ENCODE measurements around the gene FBL.

The FBL gene

GRCh38 chr19:39829702-39830275 is 16.4 kb downstream of the FBL start:
- Mint-ChIP-seq H3K9me3 (no peaks in the 10 kb centered on the region), H3K4me1 (peaks cover 24% of the 10 kb centered on the region), H3K27ac (no peak overlapping the region), H3K4me3 (no peak overlapping the region), H3K27me3 (no peaks in the 10 kb centered on the region), H3K36me3 (peaks cover 27% of the 10 kb centered on the region)
- ATAC-seq (ENCODE audit: low read depth) (no peak), DNase-seq (ENCODE audit: low spot score in 2 of 2) (no peak)

DNA sequence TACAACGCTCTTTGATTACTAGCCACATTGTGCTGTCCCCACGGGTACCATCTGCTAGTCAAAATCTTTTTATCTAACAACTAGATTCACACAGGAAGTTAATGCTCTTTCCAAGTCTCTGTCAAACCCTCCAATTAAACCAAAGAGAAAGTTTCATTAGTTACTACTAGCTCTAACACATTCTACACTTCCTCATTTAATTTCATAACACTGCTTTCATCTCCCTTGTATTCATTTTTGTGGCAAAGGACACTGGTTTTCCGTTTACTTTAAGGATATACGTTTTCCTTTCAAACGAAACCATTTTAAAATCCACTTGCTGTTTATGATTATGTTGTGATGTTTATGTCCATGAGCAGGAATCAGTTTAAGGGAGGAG is 17.5 kb downstream of the FBL start:
- Mint-ChIP-seq H3K36me3 (peaks cover 23% of the 10 kb centered on the region), H3K27me3 (no peaks in the 10 kb centered on the region), H3K27ac (peak overlapping the region; percentile 76), H3K4me1 (peaks cover 18% of the 10 kb centered on the region), H3K4me3 (peak overlapping the region; percentile 60), H3K9me3 (no peaks in the 10 kb centered on the region)
- DNase-seq (ENCODE audit: low spot score in 2 of 2) (no peak), ATAC-seq (ENCODE audit: low read depth) (no peak)

- DNase-seq (ENCODE audit: low spot score in 2 of 2) (no peak), ATAC-seq (ENCODE audit: low read depth) (peak; percentile 9)
- Mint-ChIP-seq H3K27me3 (no peaks in the 10 kb centered on the region), H3K9me3 (no peaks in the 10 kb centered on the region), H3K4me3 (peak overlapping the region; percentile 60), H3K4me1 (peaks cover 18% of the 10 kb centered on the region), H3K36me3 (peaks cover 23% of the 10 kb centered on the region), H3K27ac (peak overlapping the region; percentile 76)
Observed at GRCh38 chr19:39828015-39828653, 18.0 kb downstream of the FBL start.

- no peak overlapping the region for H3K4me3 Mint-ChIP-seq
- no peaks in the 10 kb centered on the region for H3K27me3 Mint-ChIP-seq
- H3K4me1 Mint-ChIP-seq: peaks cover 9% of the 10 kb centered on the region
- DNase-seq (ENCODE audit: low spot score in 2 of 2) (no peak), ATAC-seq (ENCODE audit: low read depth) (no peak)
- peaks cover 23% of the 10 kb centered on the region for H3K36me3 Mint-ChIP-seq
- no peak overlapping the region for H3K27ac Mint-ChIP-seq
- H3K9me3 Mint-ChIP-seq: no peaks in the 10 kb centered on the region
Observed at GRCh38 chr19:39827216-39827615, 19.0 kb downstream of the FBL start.

GRCh38 chr19:39826311-39826945 is 19.8 kb downstream of the FBL start:
- ATAC-seq (ENCODE audit: low read depth): no peak
- H3K4me1 Mint-ChIP-seq: peaks cover 4% of the 10 kb centered on the region
- DNase-seq (ENCODE audit: low spot score in 2 of 2): no peak
- H3K4me3 Mint-ChIP-seq: no peak overlapping the region
- H3K36me3 Mint-ChIP-seq: peaks cover 22% of the 10 kb centered on the region
- H3K9me3 Mint-ChIP-seq: no peaks in the 10 kb centered on the region
- H3K27me3 Mint-ChIP-seq: no peaks in the 10 kb centered on the region
- H3K27ac Mint-ChIP-seq: no peak overlapping the region

DNA sequence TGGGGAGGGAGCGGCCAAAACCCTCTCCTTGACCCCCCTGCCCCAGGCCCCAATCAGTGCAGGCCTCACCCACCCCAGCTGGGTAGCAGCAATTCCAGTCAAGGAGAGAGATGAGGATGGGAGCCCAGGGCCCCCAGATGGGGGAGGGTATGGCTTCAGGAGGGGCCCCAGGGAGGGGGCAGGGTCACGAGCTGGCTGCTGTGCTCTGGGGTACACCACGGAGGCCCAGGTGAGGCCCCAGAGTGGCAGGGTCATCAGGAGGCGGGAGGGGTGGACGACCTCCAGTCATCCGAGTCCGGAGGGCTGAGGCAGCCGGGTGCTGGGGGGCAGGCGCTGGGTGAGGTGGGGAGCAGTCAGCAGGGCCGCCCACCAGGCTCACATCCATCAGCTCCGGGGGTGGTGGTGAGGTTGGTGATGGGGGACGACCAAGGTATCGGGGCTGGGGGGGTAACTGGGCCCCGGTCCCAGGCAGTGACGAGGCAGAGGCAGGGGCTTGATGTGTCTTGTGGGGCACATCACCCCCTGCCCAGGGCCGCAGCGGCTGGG is 20.6 kb downstream of the FBL start:
- DNase-seq (ENCODE audit: low spot score in 2 of 2) (no peak), ATAC-seq (ENCODE audit: low read depth) (no peak)
- Mint-ChIP-seq H3K4me1 (no peaks in the 10 kb centered on the region), H3K36me3 (peaks cover 18% of the 10 kb centered on the region), H3K4me3 (no peak overlapping the region), H3K27ac (no peak overlapping the region), H3K27me3 (no peaks in the 10 kb centered on the region), H3K9me3 (no peaks in the 10 kb centered on the region)

DNA sequence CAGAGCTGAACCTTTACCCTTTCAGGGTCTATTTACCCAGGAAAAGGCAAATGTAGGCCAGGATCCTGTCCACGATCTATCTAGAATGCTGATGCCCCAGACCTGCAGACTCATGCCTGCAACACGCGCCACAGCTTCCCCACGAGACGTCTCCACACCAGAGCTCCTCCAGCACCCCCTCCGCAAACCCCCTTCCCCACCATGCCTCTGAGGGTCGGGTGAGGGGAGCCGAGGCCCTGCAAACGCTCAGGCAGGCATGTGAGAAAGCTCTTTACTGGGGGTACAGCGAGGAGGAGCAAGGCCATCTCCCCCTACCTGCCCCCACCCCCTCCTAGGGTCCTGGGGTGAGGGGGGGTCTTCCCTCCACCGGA is 21.1 kb downstream of the FBL start:
- H3K9me3 Mint-ChIP-seq: no peaks in the 10 kb centered on the region
- H3K27ac Mint-ChIP-seq: no peak overlapping the region
- DNase-seq (ENCODE audit: low spot score in 2 of 2): no peak
- H3K4me3 Mint-ChIP-seq: no peak overlapping the region
- H3K4me1 Mint-ChIP-seq: no peaks in the 10 kb centered on the region
- H3K36me3 Mint-ChIP-seq: peaks cover 16% of the 10 kb centered on the region
- no peak for ATAC-seq (ENCODE audit: low read depth)
- no peaks in the 10 kb centered on the region for H3K27me3 Mint-ChIP-seq

GRCh38 chr19:39824143-39825092 is 21.8 kb downstream of the FBL start:
- DNase-seq (ENCODE audit: low spot score in 2 of 2) (peak; percentile 68 to 75), ATAC-seq (ENCODE audit: low read depth) (peak; percentile 95)
- no peaks in the 10 kb centered on the region for H3K9me3 Mint-ChIP-seq
- H3K27me3 Mint-ChIP-seq: no peaks in the 10 kb centered on the region
- peaks cover 13% of the 10 kb centered on the region for H3K36me3 Mint-ChIP-seq
- no peak overlapping the region for H3K4me3 Mint-ChIP-seq
- peaks cover 3% of the 10 kb centered on the region for H3K4me1 Mint-ChIP-seq
- H3K27ac Mint-ChIP-seq: no peak overlapping the region

- no peak overlapping the region for H3K4me3 Mint-ChIP-seq
- peaks cover 10% of the 10 kb centered on the region for H3K4me1 Mint-ChIP-seq
- DNase-seq (ENCODE audit: low spot score in 2 of 2): no peak
Observed at GRCh38 chr19:39823686-39824085, 22.5 kb downstream of the FBL start.

GRCh38 chr19:39820696-39821095 is 25.5 kb downstream of the FBL start:
- DNase-seq (ENCODE audit: low spot score in 2 of 2) (no peak), ATAC-seq (ENCODE audit: low read depth) (no peak)
- Mint-ChIP-seq H3K4me1 (peaks cover 15% of the 10 kb centered on the region), H3K4me3 (no peak overlapping the region), H3K9me3 (no peaks in the 10 kb centered on the region), H3K36me3 (peaks cover 13% of the 10 kb centered on the region), H3K27me3 (no peaks in the 10 kb centered on the region), H3K27ac (no peak overlapping the region)

More at GRCh38 chr19:39823686-39824085, 22.5 kb downstream of the FBL start:
- Mint-ChIP-seq H3K27ac (no peak overlapping the region), H3K9me3 (no peaks in the 10 kb centered on the region), H3K27me3 (no peaks in the 10 kb centered on the region), H3K36me3 (peaks cover 13% of the 10 kb centered on the region)
- ATAC-seq (ENCODE audit: low read depth): no peak

DNA sequence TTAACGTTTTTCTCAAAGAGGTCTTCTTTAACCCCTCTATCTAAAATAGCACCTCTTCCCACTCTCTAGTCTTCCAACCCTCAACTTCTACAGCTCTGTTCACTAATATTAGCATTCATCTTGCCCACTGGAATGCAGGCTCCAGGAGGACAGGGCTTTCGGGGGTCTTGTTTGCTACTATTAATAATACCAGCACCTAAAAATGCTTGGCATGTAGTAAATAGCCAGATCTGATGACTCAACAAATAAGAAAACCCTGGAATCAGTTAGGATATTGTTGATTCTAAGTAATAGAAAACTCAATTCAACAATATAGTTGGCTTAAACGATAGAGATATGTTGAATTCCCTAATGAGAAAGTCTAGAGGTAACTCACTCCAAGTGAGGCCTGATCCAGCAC is 26.4 kb downstream of the FBL start:
- H3K4me3 Mint-ChIP-seq: no peak overlapping the region
- peaks cover 15% of the 10 kb centered on the region for H3K4me1 Mint-ChIP-seq
- H3K27me3 Mint-ChIP-seq: no peaks in the 10 kb centered on the region
- DNase-seq (ENCODE audit: low spot score in 2 of 2): no peak
- H3K9me3 Mint-ChIP-seq: no peaks in the 10 kb centered on the region
- no peak for ATAC-seq (ENCODE audit: low read depth)
- H3K27ac Mint-ChIP-seq: no peak overlapping the region
- peaks cover 13% of the 10 kb centered on the region for H3K36me3 Mint-ChIP-seq

DNA sequence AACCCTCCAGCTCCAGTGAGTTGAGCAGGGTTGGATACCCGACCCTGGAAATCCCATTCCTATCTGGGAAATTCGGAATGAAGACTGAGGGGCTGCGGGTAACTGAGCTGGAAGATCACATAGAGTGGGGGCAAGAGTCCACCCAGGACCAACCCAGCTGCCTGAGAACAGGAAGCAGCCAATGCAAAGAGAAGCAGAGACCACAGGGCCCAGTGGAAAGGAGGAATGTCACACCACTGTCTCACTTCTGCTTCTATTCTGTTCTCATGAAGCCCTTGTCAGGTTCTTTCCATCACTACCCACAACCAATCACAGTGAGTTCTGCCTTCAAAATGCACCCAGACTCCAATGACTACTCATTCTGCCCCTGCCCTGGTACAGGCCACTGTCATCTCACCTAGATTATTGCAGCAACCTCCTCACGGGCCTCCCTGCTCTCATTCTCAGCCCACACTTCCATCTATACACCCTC is 27.5 kb downstream of the FBL start:
- no peaks in the 10 kb centered on the region for H3K27me3 Mint-ChIP-seq
- peak overlapping the region; percentile 0 for H3K27ac Mint-ChIP-seq
- H3K9me3 Mint-ChIP-seq: no peaks in the 10 kb centered on the region
- peak; percentile 88 for ATAC-seq (ENCODE audit: low read depth)
- H3K36me3 Mint-ChIP-seq: peaks cover 14% of the 10 kb centered on the region
- DNase-seq (ENCODE audit: low spot score in 2 of 2): no peak
- H3K4me1 Mint-ChIP-seq: peaks cover 15% of the 10 kb centered on the region
- H3K4me3 Mint-ChIP-seq: no peak overlapping the region

GRCh38 chr19:39817888-39818561 is 28.2 kb downstream of the FBL start:
- H3K27me3 Mint-ChIP-seq: no peaks in the 10 kb centered on the region
- H3K27ac Mint-ChIP-seq: no peak overlapping the region
- no peak for ATAC-seq (ENCODE audit: low read depth)
- peaks cover 16% of the 10 kb centered on the region for H3K36me3 Mint-ChIP-seq
- peaks cover 15% of the 10 kb centered on the region for H3K4me1 Mint-ChIP-seq
- DNase-seq (ENCODE audit: low spot score in 2 of 2): no peak
- no peaks in the 10 kb centered on the region for H3K9me3 Mint-ChIP-seq
- no peak overlapping the region for H3K4me3 Mint-ChIP-seq
